Muscle of leg (tissue), 11 donors: ENCODE results near the gene GNAO1. TPM values are rescaled to one million over a fixed set of nuclear protein-coding genes. Genes with fewer than 3 reads are reported as not detected.

Experiments
- DNase-seq: peaks from one replicate; pipeline ENCODE4 v3.0.0; 2013
- H3K27ac ChIP-seq: one replicate; pipeline ENCODE4 v1.5.1; 2013; ENCODE audit warnings: mild to moderate bottlenecking, low read length, control low read depth
- H3K27me3 ChIP-seq: one replicate; pipeline ENCODE4 v1.6.1; 2013; ENCODE audit warnings: low read length; ENCODE audit not compliant: control insufficient read depth, insufficient read depth
- H3K36me3 ChIP-seq: one replicate; pipeline ENCODE4 v1.6.1; 2013; ENCODE audit warnings: low read length; ENCODE audit not compliant: control insufficient read depth, insufficient read depth
- H3K4me1 ChIP-seq: one replicate; pipeline ENCODE4 v1.6.1; 2013; ENCODE audit warnings: low read length; ENCODE audit not compliant: control insufficient read depth, insufficient read depth
- H3K4me3 ChIP-seq: one replicate; pipeline ENCODE4 v1.5.1; 2013; ENCODE audit warnings: low read length, control low read depth
- H3K9me3 ChIP-seq: replicated peaks from 2 replicates; pipeline ENCODE4 v1.6.1; 2013; ENCODE audit warnings: low read depth, low read length; ENCODE audit not compliant: control insufficient read depth
- whole genome bisulfite sequencing: methylation state at CpG from one replicate; pipeline ENCODE4 v1.1.5; 2013; ENCODE audit warnings: missing lambda C conversion rate; ENCODE audit not compliant: insufficient coverage; 5-methylcytosine and 5-hydroxymethylcytosine counted together
- polyA plus RNA-seq, 8 donors: library from polyadenylated mRNA; unstranded; fragments of 120-200 nt; gene quantifications; one replicate each; pipeline versions ENCODE4 v1.2.1 to v1.2.3, GENCODE V29; 2013; ENCODE audit warnings: inconsistent platforms in 1 of 8, low replicate concordance in 1 of 8; ENCODE audit not compliant: insufficient read length in 8 of 8, insufficient read depth in 1 of 8
- total RNA-seq: library from RNA; stranded (reverse); fragments of 120-200 nt; gene quantifications from one replicate; pipeline ENCODE4 v1.2.4, GENCODE V29; 2013

GNAO1 gene
- total and polyA plus RNA-seq, 9 donors, result 0.49 to 3.2 (median 2.1) TPM

DNA sequence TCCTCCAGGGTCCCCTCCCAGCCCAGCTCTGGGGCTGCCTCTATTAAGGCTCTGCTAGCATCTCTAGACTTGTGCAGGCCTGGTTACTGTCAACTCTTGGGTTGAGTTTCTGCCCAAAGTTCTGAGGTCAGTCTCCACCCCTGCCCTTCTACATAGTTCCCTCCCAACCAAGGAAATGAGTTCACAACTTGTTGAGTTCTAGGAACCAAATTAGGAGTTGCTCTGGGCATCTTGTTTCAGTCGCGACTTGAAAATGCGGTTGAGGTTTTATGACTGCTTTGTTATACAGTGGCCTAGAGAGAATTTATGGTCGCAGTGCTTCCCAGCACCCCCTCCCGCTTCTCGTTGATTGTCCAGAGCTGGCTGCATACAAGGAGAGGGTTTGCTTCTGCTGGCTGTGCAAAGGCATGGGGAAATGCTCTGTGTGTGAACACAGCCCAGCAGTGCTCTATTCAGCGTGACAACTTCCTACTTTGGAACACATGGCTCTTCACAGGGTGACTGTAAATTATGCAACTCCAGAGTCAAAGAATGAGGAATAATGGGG, 20.2 kb downstream of the GNAO1 start:
- no peak overlapping the region for H3K27ac ChIP-seq
- H3K36me3 ChIP-seq, result no peaks in the 10 kb centered on the region
- H3K4me3 ChIP-seq, result no peak overlapping the region
- 50% methylated on average over 2 of the region's 7 CpGs for WGBS
- no peaks in the 10 kb centered on the region for H3K4me1 ChIP-seq
- H3K9me3 ChIP-seq, result no peaks in the 10 kb centered on the region
- peaks cover 9% of the 10 kb centered on the region for H3K27me3 ChIP-seq
- DNase-seq, result peak; percentile 6

DNA sequence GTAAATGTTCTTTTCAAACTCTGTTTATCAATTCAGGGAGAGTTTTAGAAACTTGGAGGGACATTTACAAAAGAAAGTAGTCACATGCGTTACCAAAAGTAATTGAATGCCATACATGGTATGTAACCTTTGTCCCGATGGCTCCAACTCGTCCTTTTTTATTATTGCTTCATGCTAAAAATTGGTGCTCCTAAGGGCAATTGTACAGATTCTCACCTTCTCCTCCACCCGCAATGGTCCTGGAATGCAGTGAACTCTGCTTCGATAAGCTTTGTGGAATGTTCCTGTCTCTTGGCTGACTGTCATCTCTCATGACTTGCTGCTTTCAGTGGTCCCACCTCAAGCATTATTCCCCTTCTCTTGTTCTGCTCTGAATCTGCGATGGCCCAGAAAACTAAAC, 20.9 kb downstream of the GNAO1 start:
- H3K27me3 ChIP-seq, result peaks cover 9% of the 10 kb centered on the region
- no peaks in the 10 kb centered on the region for H3K36me3 ChIP-seq
- H3K27ac ChIP-seq, result no peak overlapping the region
- WGBS, result 66% methylated on average over 5 of the region's 6 CpGs
- DNase-seq, result no peak
- H3K9me3 ChIP-seq, result no peaks in the 10 kb centered on the region
- no peaks in the 10 kb centered on the region for H3K4me1 ChIP-seq
- H3K4me3 ChIP-seq, result no peak overlapping the region

DNA sequence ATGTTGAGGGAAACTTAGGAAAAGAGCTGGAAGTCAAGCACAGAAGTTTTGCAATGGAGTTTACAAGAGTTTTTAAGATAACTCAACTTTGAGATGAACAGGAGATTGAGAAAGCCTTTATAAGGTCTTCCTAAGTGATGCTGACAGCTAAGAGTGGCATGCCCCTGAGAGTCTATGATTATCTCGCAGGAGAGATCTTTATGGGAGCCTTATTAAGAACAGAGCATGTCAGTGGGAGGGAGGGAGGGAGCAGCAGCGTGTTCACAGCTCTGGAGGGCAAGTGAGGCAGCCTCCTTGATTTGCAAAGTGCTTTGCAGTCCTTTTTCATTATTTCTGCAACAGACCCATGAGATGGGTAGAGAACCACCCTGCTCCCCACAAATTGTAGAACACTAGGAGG, 30.7 kb downstream of the GNAO1 start:
- no peaks in the 10 kb centered on the region for H3K4me1 ChIP-seq
- no peaks in the 10 kb centered on the region for H3K27me3 ChIP-seq
- 25% methylated on average over 1 of the region's 2 CpGs for WGBS
- no peaks in the 10 kb centered on the region for H3K9me3 ChIP-seq
- no peak for DNase-seq
- H3K36me3 ChIP-seq, result no peaks in the 10 kb centered on the region
- H3K27ac ChIP-seq, result no peak overlapping the region
- H3K4me3 ChIP-seq, result no peak overlapping the region

DNA sequence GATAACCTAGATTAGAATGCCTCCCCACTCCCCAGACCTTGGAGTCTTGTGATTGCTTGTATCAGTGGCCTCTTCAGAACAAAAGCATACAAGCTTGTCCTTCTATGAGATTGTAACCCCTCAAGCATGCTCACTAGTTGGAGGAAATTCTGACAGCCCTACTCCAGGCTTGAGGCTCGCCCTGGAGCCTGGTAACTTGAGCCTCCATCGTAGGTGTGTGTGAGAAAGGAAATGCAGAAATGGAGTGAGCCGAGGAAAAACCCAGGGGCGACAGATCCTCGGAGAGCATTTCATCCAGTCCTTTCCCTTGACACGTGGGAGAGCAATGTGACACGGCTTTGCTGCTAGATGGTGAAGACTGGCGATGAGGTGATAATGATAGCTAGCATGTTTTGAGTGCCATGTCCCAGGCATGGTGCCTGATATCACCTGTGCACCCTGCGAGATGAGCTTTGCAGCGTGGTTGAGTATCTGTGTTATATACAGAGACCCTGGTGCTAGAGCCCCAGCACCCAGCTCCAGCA, 31.2 kb downstream of the GNAO1 start:
- Histone ChIP-seq H3K27ac (no peak overlapping the region), H3K36me3 (no peaks in the 10 kb centered on the region), H3K4me3 (no peak overlapping the region), H3K9me3 (no peaks in the 10 kb centered on the region), H3K4me1 (no peaks in the 10 kb centered on the region), H3K27me3 (no peaks in the 10 kb centered on the region)
- no peak for DNase-seq
- 30% methylated on average over 10 of the region's 10 CpGs for WGBS

DNA sequence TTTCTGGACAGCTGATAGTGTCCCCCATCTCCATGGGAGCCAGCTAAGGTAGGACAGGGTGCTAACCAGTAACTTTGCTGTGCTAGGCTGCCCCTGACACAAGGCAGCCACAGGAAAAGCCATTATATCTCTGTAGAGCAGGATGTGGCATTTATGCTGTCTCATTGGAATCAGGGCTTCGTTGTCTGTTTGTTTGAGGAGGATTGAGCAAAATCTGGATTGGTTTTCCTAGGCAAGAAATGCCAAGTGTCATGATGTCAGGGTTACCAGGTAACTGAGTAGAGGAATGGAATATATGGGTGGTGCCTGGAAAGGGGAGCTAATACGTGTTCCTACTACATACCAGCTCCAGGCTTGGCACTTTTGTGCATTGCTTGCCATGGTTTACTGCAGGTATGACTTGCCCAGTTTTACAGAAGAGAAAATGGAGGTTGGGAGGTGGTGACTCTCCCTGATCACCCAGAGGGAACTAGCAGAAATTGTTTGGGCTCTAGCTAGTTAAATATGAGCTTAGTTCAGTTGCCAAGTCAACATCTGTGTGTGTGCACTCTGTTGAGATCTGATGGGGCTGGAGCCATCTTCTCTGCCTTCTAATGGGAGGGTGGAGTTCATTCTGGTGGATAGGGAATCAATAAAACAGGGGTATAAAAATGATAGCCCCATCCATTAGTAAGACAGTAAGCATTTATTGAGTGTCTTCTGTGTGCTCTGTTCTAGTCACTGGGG, 33.9 kb downstream of the GNAO1 start:
- 44% methylated on average over 1 of the region's 2 CpGs for WGBS
- H3K4me1 ChIP-seq, result no peaks in the 10 kb centered on the region

DNA sequence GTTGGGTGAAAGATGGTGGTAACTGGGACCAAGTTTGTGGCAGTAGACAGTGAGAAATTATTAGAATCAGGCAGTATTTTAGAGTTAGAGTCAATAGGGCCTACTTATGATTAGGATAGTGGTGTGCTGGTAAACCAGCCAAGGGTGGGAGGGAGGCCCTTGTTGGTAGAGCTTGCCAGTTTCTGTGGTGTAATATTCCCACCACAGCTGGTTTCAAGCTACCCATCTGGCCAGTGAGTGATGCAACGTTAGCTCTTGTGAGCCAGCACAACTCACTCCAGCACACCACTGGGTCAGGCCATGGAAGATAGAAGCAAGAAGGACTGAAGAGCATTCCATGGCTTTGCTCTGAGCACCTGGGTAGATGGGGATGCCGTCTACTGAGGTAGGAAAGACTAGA, 34.9 kb downstream of the GNAO1 start:
- H3K4me3 ChIP-seq, result no peak overlapping the region

More for the DNA sequence above, 33.9 kb downstream of the GNAO1 start:
- Histone ChIP-seq H3K36me3 (no peaks in the 10 kb centered on the region), H3K27me3 (no peaks in the 10 kb centered on the region), H3K9me3 (no peaks in the 10 kb centered on the region), H3K4me3 (no peak overlapping the region), H3K27ac (no peak overlapping the region)
- DNase-seq, result no peak

DNA sequence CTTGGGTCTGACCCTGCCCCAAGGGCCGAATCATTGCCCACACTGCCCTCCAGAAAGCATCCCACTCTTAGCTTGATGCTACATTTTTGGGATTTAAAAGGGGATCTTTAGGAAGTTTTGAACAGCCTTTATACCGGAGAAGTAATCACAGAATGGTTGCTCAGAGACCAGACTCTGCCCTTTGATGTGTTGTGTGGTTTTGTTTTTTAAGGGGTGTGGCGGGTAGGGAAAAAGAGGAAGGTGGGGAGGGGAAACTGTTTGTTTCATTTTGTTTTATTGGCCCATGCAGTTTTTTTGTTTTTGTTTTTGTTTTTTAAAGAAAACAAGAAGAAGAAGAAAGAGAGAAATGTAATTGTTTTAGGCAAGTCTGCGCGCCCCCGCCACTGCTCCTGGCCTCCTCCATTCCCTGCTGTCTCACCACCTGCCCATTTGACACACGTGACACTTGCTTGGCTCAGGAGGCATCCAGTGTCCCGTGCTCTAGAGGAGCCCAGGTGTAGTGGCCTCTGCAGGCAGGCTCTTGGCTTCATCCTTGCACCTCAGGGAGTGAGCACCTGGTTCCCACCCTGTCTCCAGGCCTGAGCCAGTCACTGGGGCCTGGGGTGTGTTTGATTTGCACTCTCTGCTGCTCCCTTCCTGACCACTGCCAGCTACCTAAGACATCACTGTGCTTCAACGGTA, 35.7 kb downstream of the GNAO1 start:
- Histone ChIP-seq H3K27me3 (no peaks in the 10 kb centered on the region), H3K4me3 (no peak overlapping the region), H3K9me3 (no peaks in the 10 kb centered on the region), H3K4me1 (no peaks in the 10 kb centered on the region), H3K27ac (no peak overlapping the region), H3K36me3 (no peaks in the 10 kb centered on the region)
- DNase-seq, result no peak
- 78% methylated on average over 4 of the region's 9 CpGs for WGBS

More for the DNA sequence above, 34.9 kb downstream of the GNAO1 start:
- Histone ChIP-seq H3K36me3 (no peaks in the 10 kb centered on the region), H3K27me3 (no peaks in the 10 kb centered on the region), H3K9me3 (no peaks in the 10 kb centered on the region), H3K27ac (no peak overlapping the region), H3K4me1 (no peaks in the 10 kb centered on the region)
- no peak for DNase-seq
- WGBS, result 80% methylated on average over 1 of the region's 2 CpGs

DNA sequence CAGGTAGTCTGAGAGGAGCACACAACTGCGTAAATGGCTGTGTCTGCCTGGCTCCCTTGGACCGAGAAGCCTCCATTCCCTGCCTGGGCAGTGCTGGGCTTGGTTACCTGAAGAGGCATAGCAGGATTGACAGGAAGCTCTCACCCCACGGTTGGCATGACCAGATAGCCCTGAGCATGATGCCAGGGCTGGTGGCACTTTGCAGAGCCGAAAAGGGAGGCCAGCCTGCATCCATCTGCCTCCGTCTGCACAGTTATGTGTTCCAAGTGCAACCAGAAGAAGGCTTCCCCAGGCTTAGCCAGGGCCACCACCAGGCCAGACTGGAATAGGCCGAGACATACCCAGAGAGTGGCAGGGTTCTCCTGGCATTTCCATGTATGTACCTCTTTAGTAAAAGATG, 36.6 kb downstream of the GNAO1 start:
- H3K4me3 ChIP-seq, result no peak overlapping the region
- WGBS, result 90% methylated on average over 6 of the region's 6 CpGs
- no peak for DNase-seq
- no peaks in the 10 kb centered on the region for H3K9me3 ChIP-seq
- no peaks in the 10 kb centered on the region for H3K27me3 ChIP-seq
- no peaks in the 10 kb centered on the region for H3K4me1 ChIP-seq
- no peak overlapping the region for H3K27ac ChIP-seq
- H3K36me3 ChIP-seq, result no peaks in the 10 kb centered on the region

DNA sequence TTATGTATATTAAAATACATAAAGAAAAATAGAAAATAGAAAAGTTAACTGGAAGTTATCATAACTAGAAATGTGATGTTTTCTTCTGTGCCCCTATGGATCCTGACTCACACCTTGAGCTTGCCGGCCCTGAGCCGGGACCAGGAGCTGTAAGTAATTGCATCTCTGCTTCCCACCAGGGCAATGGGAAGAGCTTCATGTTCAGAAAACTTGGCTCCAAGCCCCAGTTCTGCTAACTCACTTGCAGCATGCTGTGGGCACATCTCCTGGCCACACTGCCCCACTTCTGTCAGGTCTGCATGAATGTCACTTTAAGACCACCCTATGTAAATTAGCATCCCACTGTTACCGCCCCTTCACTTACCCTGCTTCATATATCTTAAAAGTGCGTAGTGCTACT, 37.2 kb downstream of the GNAO1 start:
- Histone ChIP-seq H3K27ac (no peak overlapping the region), H3K4me1 (no peaks in the 10 kb centered on the region), H3K36me3 (no peaks in the 10 kb centered on the region), H3K27me3 (no peaks in the 10 kb centered on the region), H3K9me3 (no peaks in the 10 kb centered on the region), H3K4me3 (no peak overlapping the region)
- no peak for DNase-seq
- WGBS, result 53% methylated on average over 2 of the region's 4 CpGs

DNA sequence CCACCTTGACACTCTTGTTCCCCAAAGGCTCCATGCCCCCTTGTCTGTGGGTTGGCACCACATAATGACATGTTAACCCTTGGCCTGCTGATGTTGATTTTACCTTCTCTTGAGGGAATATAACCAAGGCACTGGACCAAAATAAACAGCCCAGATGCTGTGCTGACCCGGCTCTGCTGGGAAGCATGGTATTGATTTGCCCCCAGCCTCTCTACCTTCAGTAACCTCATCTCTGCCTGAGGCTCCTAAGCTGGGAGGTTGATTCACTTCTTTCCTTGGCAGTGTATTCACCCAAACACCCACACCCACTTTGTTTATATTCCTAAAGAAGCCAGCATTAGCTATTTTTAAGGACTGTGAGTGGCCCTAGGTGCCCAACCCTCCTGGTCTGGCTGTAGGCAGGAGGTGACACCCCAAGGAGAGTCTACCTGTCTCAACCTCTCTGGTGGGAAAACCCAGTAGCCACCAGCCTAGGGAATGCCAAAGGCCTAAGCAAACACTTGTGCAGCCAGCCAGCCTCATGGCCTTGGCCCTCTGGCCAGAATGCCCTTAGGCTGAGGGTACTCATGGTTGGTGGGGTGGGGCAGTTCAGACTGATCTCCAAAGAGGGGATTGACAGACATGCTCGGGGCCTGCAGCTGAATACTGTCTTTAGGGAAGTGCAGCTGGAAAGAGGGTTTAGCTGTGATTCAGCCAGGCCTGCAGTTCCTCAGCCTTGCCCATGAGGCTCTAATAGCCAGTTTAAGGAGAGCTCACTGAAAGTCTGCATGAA, 42.7 kb downstream of the GNAO1 start:
- peaks cover 7% of the 10 kb centered on the region for H3K4me1 ChIP-seq
- no peaks in the 10 kb centered on the region for H3K9me3 ChIP-seq
- 25% methylated on average over 1 of the region's 2 CpGs for WGBS
- H3K36me3 ChIP-seq, result no peaks in the 10 kb centered on the region
- H3K27me3 ChIP-seq, result no peaks in the 10 kb centered on the region
- no peak for DNase-seq
- no peak overlapping the region for H3K4me3 ChIP-seq
- H3K27ac ChIP-seq, result no peak overlapping the region
